Astrocyte of the spinal cord (primary cell): ENCODE data around the gene GJB1.

Experiments
- DNase-seq: peaks from one replicate; pipeline ENCODE4 v3.0.0; 2011; ENCODE audit warnings: low read depth, low spot score
- H3K4me3 ChIP-seq: 2 replicates; pipeline ENCODE4 v1.5.1; 2011; ENCODE audit warnings: low read depth, mild to moderate bottlenecking, low read length, moderate library complexity
- in situ Hi-C: cut with HindIII; loops from 2 replicates; pipeline ENCODE4 v1.10.0; 2017; ENCODE audit warnings: low sequenced_read_pairs
- TF ChIP-seq, protein P1 (sequence below): IDR thresholded peaks from 2 replicates; pipeline ENCODE4 v1.5.1; 2012; ENCODE audit warnings: low read depth, mild to moderate bottlenecking, low read length, inconsistent platforms

The GJB1 gene

DNA sequence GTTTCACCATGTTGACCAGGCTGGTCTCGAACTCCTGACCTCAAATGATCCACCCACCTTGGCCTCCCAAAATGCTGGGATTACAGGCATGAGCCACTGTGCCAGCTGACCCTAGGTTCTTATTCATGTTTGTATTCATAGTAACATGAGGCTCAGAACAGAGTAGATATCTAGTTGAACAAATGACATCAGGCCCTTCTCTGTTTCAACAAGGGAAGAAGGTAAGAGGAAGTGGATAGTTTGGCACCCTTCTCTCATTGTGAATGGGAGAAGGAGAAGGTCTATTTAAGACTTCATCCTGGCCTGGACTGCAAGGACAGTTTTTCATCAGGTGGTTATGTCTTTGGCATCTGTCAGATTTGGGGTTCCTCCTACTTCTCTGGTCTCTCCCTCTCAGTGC, 13.8 kb downstream of the GJB1 start:
- TF ChIP-seq, protein P1, sequence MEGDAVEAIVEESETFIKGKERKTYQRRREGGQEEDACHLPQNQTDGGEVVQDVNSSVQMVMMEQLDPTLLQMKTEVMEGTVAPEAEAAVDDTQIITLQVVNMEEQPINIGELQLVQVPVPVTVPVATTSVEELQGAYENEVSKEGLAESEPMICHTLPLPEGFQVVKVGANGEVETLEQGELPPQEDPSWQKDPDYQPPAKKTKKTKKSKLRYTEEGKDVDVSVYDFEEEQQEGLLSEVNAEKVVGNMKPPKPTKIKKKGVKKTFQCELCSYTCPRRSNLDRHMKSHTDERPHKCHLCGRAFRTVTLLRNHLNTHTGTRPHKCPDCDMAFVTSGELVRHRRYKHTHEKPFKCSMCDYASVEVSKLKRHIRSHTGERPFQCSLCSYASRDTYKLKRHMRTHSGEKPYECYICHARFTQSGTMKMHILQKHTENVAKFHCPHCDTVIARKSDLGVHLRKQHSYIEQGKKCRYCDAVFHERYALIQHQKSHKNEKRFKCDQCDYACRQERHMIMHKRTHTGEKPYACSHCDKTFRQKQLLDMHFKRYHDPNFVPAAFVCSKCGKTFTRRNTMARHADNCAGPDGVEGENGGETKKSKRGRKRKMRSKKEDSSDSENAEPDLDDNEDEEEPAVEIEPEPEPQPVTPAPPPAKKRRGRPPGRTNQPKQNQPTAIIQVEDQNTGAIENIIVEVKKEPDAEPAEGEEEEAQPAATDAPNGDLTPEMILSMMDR: no peak

DNA sequence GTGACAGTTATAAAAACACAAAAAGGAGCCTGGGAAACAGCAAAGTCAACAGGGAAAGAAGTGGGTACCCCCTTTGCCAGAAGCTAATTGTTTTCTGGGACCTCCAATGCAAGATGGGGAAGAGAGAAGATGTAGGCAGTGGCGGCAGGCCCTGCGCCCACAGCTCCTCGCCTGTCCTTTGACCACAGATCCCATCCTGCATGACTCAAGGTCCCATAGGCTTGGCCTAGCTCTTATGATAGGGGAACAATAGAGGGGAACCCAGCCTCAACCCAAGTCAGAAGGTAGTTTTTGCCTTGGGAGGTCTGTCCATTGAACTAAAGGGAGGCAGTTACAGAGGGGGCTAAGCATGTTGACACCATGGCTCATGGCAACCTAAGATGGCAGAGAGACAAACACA, 16.8 kb downstream of the GJB1 start:
- DNase-seq: no peak
- no peak overlapping the region for H3K4me3 ChIP-seq
- in situ Hi-C loops: no loop called here
- TF ChIP-seq, protein P1: no peak

More for the DNA sequence above, 13.8 kb downstream of the GJB1 start:
- in situ Hi-C loops: no loop called here
- no peak for DNase-seq
- no peak overlapping the region for H3K4me3 ChIP-seq

DNA sequence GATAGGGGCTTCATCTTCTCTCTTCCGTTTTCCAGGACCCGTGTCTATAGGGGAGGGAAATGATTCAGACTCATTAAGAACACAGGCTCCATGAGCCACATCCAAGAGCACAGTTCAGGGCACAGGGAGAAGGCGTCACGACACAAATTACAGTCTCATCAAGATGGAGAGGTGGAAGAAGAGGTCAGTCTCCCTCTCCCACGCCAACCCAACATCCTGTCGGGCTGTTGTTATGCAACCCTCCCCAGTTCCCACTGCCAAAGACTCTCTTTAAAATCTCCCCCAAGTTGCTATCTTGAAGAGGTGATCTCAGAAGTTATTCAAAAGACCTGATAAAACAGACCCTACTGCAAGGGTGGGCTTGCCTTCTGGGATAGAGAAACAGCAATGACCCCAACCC, 18.3 kb downstream of the GJB1 start:
- TF ChIP-seq, protein P1: no peak
- in situ Hi-C loops: no loop called here
- no peak for DNase-seq

DNA sequence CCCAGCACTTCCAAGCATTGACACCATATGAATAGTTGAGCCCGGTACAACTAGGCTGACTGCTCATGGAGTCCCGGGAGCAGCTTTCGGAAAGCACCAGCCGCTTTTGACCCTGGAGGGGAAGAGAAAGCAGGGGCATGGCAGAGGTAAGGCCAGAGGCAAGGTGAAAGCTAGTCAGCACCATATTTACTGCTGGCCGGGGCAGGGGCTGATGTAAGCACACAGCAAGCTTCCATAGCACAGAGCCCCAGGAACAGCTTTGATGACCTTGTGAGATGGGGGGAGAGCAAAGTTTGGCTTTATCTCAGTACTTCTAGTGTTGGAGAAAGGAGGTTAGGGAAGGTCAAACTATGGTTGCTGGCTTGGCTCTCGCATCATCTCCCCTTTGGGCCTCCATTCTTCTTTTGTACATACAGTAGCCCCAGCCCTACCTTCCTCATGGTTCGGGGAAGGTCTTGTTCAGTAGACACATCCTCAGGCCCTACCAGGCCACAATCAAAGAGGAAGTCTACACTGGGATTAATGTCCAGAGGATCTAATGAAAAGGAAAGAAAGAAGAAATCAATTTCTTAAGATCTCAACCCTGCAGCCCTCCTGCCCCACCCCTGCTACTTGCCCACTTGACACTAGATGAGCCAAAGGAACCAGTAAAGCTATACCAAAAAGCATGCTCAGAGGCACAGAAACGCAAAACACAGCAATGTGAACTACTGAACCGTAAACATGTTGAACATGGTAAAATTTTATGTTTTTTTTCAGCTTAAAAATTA, 21.5 kb downstream of the GJB1 start:
- DNase-seq: no peak
- in situ Hi-C loops: no loop called here
- H3K4me3 ChIP-seq: no peak overlapping the region
- TF ChIP-seq, protein P1: no peak

More for the DNA sequence above, 18.3 kb downstream of the GJB1 start:
- no peak overlapping the region for H3K4me3 ChIP-seq

DNA sequence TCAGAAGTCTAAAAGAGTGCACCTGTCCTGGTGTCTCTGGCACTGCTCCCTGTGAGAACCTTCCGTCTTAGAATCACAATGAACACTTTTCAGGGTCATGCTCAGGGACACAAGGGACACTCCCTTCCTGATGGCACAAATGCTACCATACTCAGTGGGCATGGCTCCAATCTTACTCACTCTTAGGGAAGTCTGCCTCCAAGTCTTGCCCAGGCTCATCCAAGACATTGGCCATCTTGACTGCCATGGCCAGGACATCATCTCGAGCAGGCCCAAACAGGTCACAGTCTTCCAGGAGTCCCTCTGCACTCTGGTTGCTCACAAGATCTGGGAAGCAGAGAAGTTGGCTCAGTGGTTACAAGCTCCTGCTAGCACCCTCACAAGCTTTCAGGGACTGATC, 22.1 kb downstream of the GJB1 start:
- in situ Hi-C loops: no loop called here
- H3K4me3 ChIP-seq: no peak overlapping the region
- TF ChIP-seq, protein P1: no peak
- DNase-seq: no peak

DNA sequence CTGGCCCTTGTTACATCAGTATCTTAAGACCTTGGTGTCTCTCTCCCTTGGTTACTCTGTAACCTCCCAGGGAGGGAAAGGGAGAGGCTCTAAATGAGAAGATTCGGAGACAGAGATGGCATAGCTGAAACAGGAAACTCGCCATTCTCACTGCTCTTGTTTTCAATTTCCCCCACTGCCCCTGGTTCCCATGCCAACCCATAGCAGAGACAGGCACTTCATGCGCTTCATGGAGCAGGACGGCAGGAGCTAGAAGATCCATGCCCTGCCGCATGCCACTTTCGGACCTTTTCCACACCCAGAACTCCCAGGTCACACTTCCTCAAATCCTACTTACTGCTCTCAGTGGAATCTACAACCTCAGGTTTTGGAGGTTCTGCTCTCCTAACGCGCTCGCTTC, 27.8 kb downstream of the GJB1 start:
- H3K4me3 ChIP-seq: no peak overlapping the region
- no peak for DNase-seq
- TF ChIP-seq, protein P1: no peak
- in situ Hi-C loops: no loop called here
